CD14-positive monocyte (primary cell): ENCODE measurements around the gene CTCFL. TPM values are rescaled to one million over a fixed set of nuclear protein-coding genes. Genes with fewer than 3 reads are reported as not detected.

Experiments used
- DNase-seq, 3 donors: peaks; one replicate each; pipeline ENCODE4 v3.0.0-alpha.2; 2011 to 2022
- H2AFZ ChIP-seq: 2 replicates; pipeline ENCODE4 v1.6.0; 2012; ENCODE audit warnings: mild to moderate bottlenecking, low read depth, low read length, inconsistent platforms; ENCODE audit not compliant: insufficient read depth, poor library complexity, severe bottlenecking
- H3K27ac ChIP-seq, 2 donors: 1 replicate in 1 of 2; 2 replicates in 1 of 2; pipeline ENCODE4 v1.5.1; 2012 to 2013; ENCODE audit warnings: low read length in 2 of 2, control low read depth in 1 of 2, inconsistent platforms in 1 of 2, low read depth in 1 of 2, mild to moderate bottlenecking in 1 of 2
- H3K27me3 ChIP-seq, 2 donors: one replicate each; pipeline versions ENCODE4 v1.6.0 to v1.6.1; 2011 to 2013; ENCODE audit warnings: low read length in 2 of 2; ENCODE audit not compliant: control insufficient read depth in 2 of 2, insufficient read depth in 2 of 2
- H3K36me3 ChIP-seq, 2 donors: replicated peaks in 1 of 2; 1 replicate in 1 of 2; 2 replicates in 1 of 2; pipeline versions ENCODE4 v1.5.1 to v1.6.1; 2012 to 2013; ENCODE audit warnings: low read length in 2 of 2, control low read depth in 1 of 2, inconsistent platforms in 1 of 2, mild to moderate bottlenecking in 1 of 2; ENCODE audit not compliant: insufficient read depth in 2 of 2, control insufficient read depth in 1 of 2
- H3K4me1 ChIP-seq, 2 donors: 1 replicate in 1 of 2; 2 replicates in 1 of 2; pipeline versions ENCODE4 v1.5.1 to v1.6.1; 2012 to 2013; ENCODE audit warnings: low read length in 2 of 2, control low read depth in 1 of 2, inconsistent platforms in 1 of 2, mild to moderate bottlenecking in 1 of 2, moderate library complexity in 1 of 2; ENCODE audit not compliant: insufficient read depth in 2 of 2, control insufficient read depth in 1 of 2
- H3K4me2 ChIP-seq: replicated peaks from 2 replicates; pipeline ENCODE3; 2012; ENCODE audit warnings: low read length, moderate library complexity, mild to moderate bottlenecking; ENCODE audit not compliant: poor library complexity, severe bottlenecking; ENCODE audit errors: extremely low read depth
- H3K4me3 ChIP-seq, 3 experiments: fragments of 200-600 bp in 1 of 3; sonication (generic) in 1 of 3; replicated peaks in 1 of 3; 1 replicate in 2 of 3; 2 replicates in 1 of 3; pipeline ENCODE4 v1.5.1; 2011 to 2013; ENCODE audit warnings: low read length in 3 of 3, mild to moderate bottlenecking in 3 of 3, control low read depth in 2 of 3, low read depth in 2 of 3, inconsistent platforms in 1 of 3, moderate library complexity in 1 of 3
- H3K79me2 ChIP-seq: 2 replicates; pipeline ENCODE4 v1.6.0; 2012; ENCODE audit warnings: mild to moderate bottlenecking, control low read depth, inconsistent platforms, low read length, moderate library complexity; ENCODE audit not compliant: insufficient read depth
- H3K9ac ChIP-seq: 2 replicates; pipeline ENCODE4 v1.6.0; 2017; ENCODE audit warnings: low read length, mild to moderate bottlenecking; ENCODE audit not compliant: insufficient read depth, poor library complexity, severe bottlenecking
- H3K9me3 ChIP-seq, 2 donors: replicated peaks in 1 of 2; 1 replicate in 1 of 2; 2 replicates in 1 of 2; pipeline versions ENCODE4 v1.5.1 to v1.6.1; 2012 to 2013; ENCODE audit warnings: low read length in 2 of 2, control low read depth in 1 of 2; ENCODE audit not compliant: control insufficient read depth in 1 of 2, insufficient read depth in 1 of 2
- H4K20me1 ChIP-seq: 2 replicates; pipeline ENCODE4 v1.6.0; 2012; ENCODE audit warnings: mild to moderate bottlenecking, low read length, control low read depth, moderate library complexity; ENCODE audit not compliant: insufficient read depth
- H3K27ac Mint-ChIP-seq, 7 donors: one replicate each; pipeline ENCODE4 v1.8.0; 2020; ENCODE audit warnings: mild to moderate bottlenecking in 7 of 7, mixed read lengths in 7 of 7, moderate library complexity in 6 of 7, inconsistent platforms in 2 of 7
- H3K27me3 Mint-ChIP-seq, 3 donors: one replicate each; pipeline ENCODE4 v1.8.0; 2021 to 2022; ENCODE audit warnings: low read depth in 3 of 3, mild to moderate bottlenecking in 3 of 3, mixed read lengths in 3 of 3, moderate library complexity in 3 of 3, inconsistent platforms in 1 of 3
- H3K36me3 Mint-ChIP-seq, 2 donors: one replicate each; pipeline ENCODE4 v1.8.0; 2020; ENCODE audit warnings: mixed read lengths in 2 of 2, inconsistent platforms in 1 of 2, mild to moderate bottlenecking in 1 of 2
- H3K4me1 Mint-ChIP-seq: one replicate; pipeline ENCODE4 v1.8.0; 2020; ENCODE audit warnings: mild to moderate bottlenecking, mixed read lengths
- H3K4me3 Mint-ChIP-seq, 2 donors: one replicate each; pipeline ENCODE4 v1.8.0; 2020; ENCODE audit warnings: mild to moderate bottlenecking in 2 of 2, mixed read lengths in 2 of 2, moderate library complexity in 1 of 2
- H3K9me3 Mint-ChIP-seq, 7 donors: one replicate each; pipeline ENCODE4 v1.8.0; 2020 to 2022; ENCODE audit warnings: mixed read lengths in 7 of 7, mild to moderate bottlenecking in 6 of 7, moderate library complexity in 6 of 7, inconsistent platforms in 2 of 7
- CTCF ChIP-seq: fragments of 200-600 bp; IDR thresholded peaks from one replicate; pipeline ENCODE4 v1.8.0; 2022; ENCODE audit warnings: antibody characterized with exemption, mild to moderate bottlenecking
- WGBS: methylation state at CpG from one replicate; pipeline ENCODE4 v1.1.5; 2013; ENCODE audit warnings: missing lambda C conversion rate; ENCODE audit not compliant: insufficient coverage; 5-methylcytosine and 5-hydroxymethylcytosine counted together
- intact Hi-C, 2 donors: fragments of 100-400 bp; cut with micrococcal nuclease; formaldehyde crosslinking; loops; one replicate each; pipeline versions ENCODE4 v1.15.0 to v1.15.1; 2023
- polyA plus RNA-seq, 3 donors: library from polyadenylated mRNA; depleted of rRNA in 1 of 3; unstranded in 2 of 3; stranded (reverse) in 1 of 3; fragments of 300-500 nt in 2 of 3; fragments of >200 nt in 1 of 3; fragmentation: Illumina TruSeq in 2 of 3; gene quantifications; 1 replicate in 2 of 3; 2 replicates in 1 of 3; pipeline ENCODE4 v1.2.3, GENCODE V29; 2012 to 2021

The CTCFL gene
- polyA plus RNA-seq, 3 donors, result not detected

GRCh38 chr20:57501461-57502335 is 23.2 kb downstream of the CTCFL start:
- Mint-ChIP-seq H3K4me3 (peak overlapping the region in 1 of 2 donors; percentile 79), H3K27ac (no peak overlapping the region), H3K9me3 (peaks cover 0 to 3% (median 2%) of the 10 kb centered on the region in 7 donors), H3K27me3 (peaks cover 60 to 69% (median 68%) of the 10 kb centered on the region in 3 donors), H3K4me1 (peaks cover 49% of the 10 kb centered on the region), H3K36me3 (peaks cover 8 to 11% of the 10 kb centered on the region in 2 donors)
- DNase-seq, result no peak
- Histone ChIP-seq H3K27me3 (peaks cover 26 to 60% of the 10 kb centered on the region in 2 donors), H3K9me3 (no peaks in the 10 kb centered on the region), H3K4me1 (peaks cover 47% of the 10 kb centered on the region in 2 donors), H3K4me3 (no peak overlapping the region), H3K27ac (no peak overlapping the region), H2AFZ (no peak overlapping the region), H3K9ac (no peak overlapping the region), H3K4me2 (no peak overlapping the region), H3K79me2 (no peaks in the 10 kb centered on the region), H3K36me3 (no peaks in the 10 kb centered on the region), H4K20me1 (no peaks in the 10 kb centered on the region)
- intact Hi-C loops, result loop anchor here in 1 of 2 donors (10.0 kb wide), 1 partner anchor 203 kb away; no protein-coding TSS in a partner anchor
- TF ChIP-seq CTCF, result no peak
- WGBS, result 82% methylated on average over 13 of the region's 17 CpGs

- Mint-ChIP-seq H3K27ac (no peak overlapping the region), H3K27me3 (peaks cover 59 to 69% (median 65%) of the 10 kb centered on the region in 3 donors), H3K36me3 (peaks cover 8 to 11% of the 10 kb centered on the region in 2 donors), H3K4me3 (peak overlapping the region in 1 of 2 donors; percentile 79), H3K9me3 (peaks cover 0 to 5% (median 0%) of the 10 kb centered on the region in 7 donors), H3K4me1 (peaks cover 49% of the 10 kb centered on the region)
- Histone ChIP-seq H3K4me3 (no peak overlapping the region), H3K79me2 (no peaks in the 10 kb centered on the region), H3K9me3 (no peaks in the 10 kb centered on the region), H3K4me2 (no peak overlapping the region), H3K36me3 (no peaks in the 10 kb centered on the region), H3K27me3 (peaks cover 26 to 58% of the 10 kb centered on the region in 2 donors), H3K27ac (no peak overlapping the region), H2AFZ (no peak overlapping the region), H3K9ac (no peak overlapping the region), H4K20me1 (no peaks in the 10 kb centered on the region), H3K4me1 (peaks cover 47% of the 10 kb centered on the region in 2 donors)
- intact Hi-C loops, result loop anchor here in 1 of 2 donors (10.0 kb wide), 1 partner anchor 204 kb away; no protein-coding TSS in a partner anchor
- DNase-seq, result no peak
- WGBS, result 95% methylated on average over 16 of the region's 17 CpGs
- TF ChIP-seq CTCF, result no peak
Observed at GRCh38 chr20:57500962-57501361, 24.0 kb downstream of the CTCFL start.
